AG09309 (cell line): ENCODE data around the gene MIPEP.

Experiments
- DNase-seq: peaks from one replicate; pipeline ENCODE4 v3.0.0-alpha.2; 2010; ENCODE audit warnings: low read depth
- H3K4me3 ChIP-seq: 2 replicates; pipeline ENCODE4 v1.5.1; 2011; ENCODE audit warnings: mild to moderate bottlenecking, low read depth, low read length, moderate library complexity; ENCODE audit not compliant: control insufficient read depth
- CTCF ChIP-seq: IDR thresholded peaks from 2 replicates; pipeline ENCODE4 v1.5.1; 2011; ENCODE audit warnings: mild to moderate bottlenecking, low read depth, low read length, inconsistent platforms; ENCODE audit not compliant: insufficient read depth, control insufficient read depth; ENCODE audit errors: missing control alignments

The MIPEP gene

GRCh38 chr13:23850134-23850533 lies 39.1 kb downstream of the MIPEP start:
- DNase-seq: no peak
- TF ChIP-seq CTCF: no peak
- H3K4me3 ChIP-seq: no peak overlapping the region

GRCh38 chr13:23849670-23850069 lies 39.5 kb downstream of the MIPEP start:
- no peak overlapping the region for H3K4me3 ChIP-seq
- no peak for TF ChIP-seq CTCF
- no peak for DNase-seq

GRCh38 chr13:23848646-23849141 lies 40.5 kb downstream of the MIPEP start:
- no peak for DNase-seq
- TF ChIP-seq CTCF: no peak
- no peak overlapping the region for H3K4me3 ChIP-seq

GRCh38 chr13:23848019-23848418 lies 41.2 kb downstream of the MIPEP start:
- no peak overlapping the region for H3K4me3 ChIP-seq
- no peak for DNase-seq
- TF ChIP-seq CTCF: no peak

GRCh38 chr13:23847497-23847896 lies 41.7 kb downstream of the MIPEP start:
- no peak for DNase-seq
- no peak overlapping the region for H3K4me3 ChIP-seq
- no peak for TF ChIP-seq CTCF

- H3K4me3 ChIP-seq: no peak overlapping the region
- no peak for DNase-seq
- TF ChIP-seq CTCF: no peak
Observed at GRCh38 chr13:23845105-23845725, 44.0 kb downstream of the MIPEP start.
